Vagina (tissue), 2 donors: ENCODE measurements around the gene FRMD6.

Experiments
- CTCF ChIP-seq, 3 experiments: fragments of 450-650 bp in 2 of 3; fragments of 200-600 bp in 1 of 3; sonication (generic) in 1 of 3; IDR thresholded peaks; one replicate each; pipeline ENCODE4 v1.5.1; 2017 to 2019; ENCODE audit warnings: antibody characterized with exemption in 3 of 3, mild to moderate bottlenecking in 2 of 3, moderate library complexity in 2 of 3
- POLR2A ChIP-seq, 2 donors: fragments of 450-650 bp; IDR thresholded peaks; one replicate each; pipeline ENCODE4 v1.6.1; 2017; ENCODE audit warnings: antibody characterized with exemption in 2 of 2, mild to moderate bottlenecking in 2 of 2, moderate library complexity in 2 of 2
- POLR2AphosphoS5 ChIP-seq, 2 donors: sonication (generic); formaldehyde crosslinking; IDR thresholded peaks; one replicate each; pipeline ENCODE4 v1.9.0; 2017; ENCODE audit warnings: antibody characterized with exemption in 2 of 2, mild to moderate bottlenecking in 2 of 2, low read depth in 1 of 2; ENCODE audit not compliant: insufficient read depth in 1 of 2

- TF ChIP-seq CTCF (IDR thresholded peaks at IDR 0.05), result no peak
- TF ChIP-seq POLR2AphosphoS5 (IDR thresholded peaks at IDR 0.05; ENCODE audit: insufficient read depth in 1 of 2, low read depth in 1 of 2), result no peak
- TF ChIP-seq POLR2A (IDR thresholded peaks at IDR 0.05), result no peak
These were observed 8.6 kb upstream of the FRMD6 start for GRCh38 chr14:51643140-51643539.
